NT2/D1 (cell line): ENCODE measurements around the gene SLCO3A1.

Source experiments
- SUZ12 ChIP-seq: IDR thresholded peaks from 2 replicates; pipeline ENCODE4 v1.6.1; 2011; ENCODE audit not compliant: insufficient read length, insufficient read depth; ENCODE audit errors: extremely low read depth
- YY1 ChIP-seq: IDR thresholded peaks from 2 replicates; pipeline ENCODE4 v1.6.1; 2011; ENCODE audit not compliant: insufficient read length, insufficient read depth

DNA sequence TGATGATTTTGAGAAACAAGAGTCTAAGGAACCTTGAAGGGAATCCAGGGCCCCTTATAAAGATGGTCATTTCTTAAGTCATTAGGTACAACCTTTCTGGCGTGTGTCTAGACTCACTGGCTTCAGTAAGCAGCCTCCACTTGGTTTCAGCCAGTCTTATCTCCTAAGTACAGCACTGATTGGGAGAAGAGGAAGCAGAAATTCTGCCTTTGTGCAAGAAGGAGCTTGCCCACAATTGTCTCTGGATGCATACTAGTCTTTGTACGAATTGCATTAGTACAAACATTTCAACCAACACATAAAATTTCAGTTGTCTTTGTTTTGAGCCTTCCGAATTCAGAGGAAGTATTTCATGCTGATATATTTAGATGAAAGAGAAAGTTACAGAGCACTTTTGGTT lies 139.4 kb downstream of the SLCO3A1 start:
- no peak for TF ChIP-seq YY1
- no peak for TF ChIP-seq SUZ12
